Gastrocnemius medialis (tissue), 4 donors: ENCODE data around the gene UTS2B.

Experiments
- CTCF ChIP-seq, 5 experiments: fragments of 450-650 bp in 3 of 5; fragments of 200-600 bp in 2 of 5; sonication (generic) in 2 of 5; IDR thresholded peaks in 4 of 5; conservative IDR thresholded peaks in 1 of 5; 1 replicate in 4 of 5; 2 replicates in 1 of 5; pipeline ENCODE4 v1.5.1; 2016 to 2019; ENCODE audit warnings: antibody characterized with exemption in 5 of 5, mild to moderate bottlenecking in 3 of 5, moderate library complexity in 3 of 5
- POLR2A ChIP-seq, 2 donors: fragments of 450-650 bp; IDR thresholded peaks; one replicate each; pipeline ENCODE4 v1.6.1; 2017; ENCODE audit warnings: antibody characterized with exemption in 2 of 2, mild to moderate bottlenecking in 2 of 2, moderate library complexity in 2 of 2

GRCh38 chr3:191353022-191353777 lies 22.9 kb upstream of the UTS2B start:
- TF ChIP-seq CTCF (IDR thresholded peaks at IDR 0.05 in 4 of 5, conservative IDR thresholded peaks at IDR 0.05 in 1 of 5) = no peak
- TF ChIP-seq POLR2A (IDR thresholded peaks at IDR 0.05) = no peak
